GM21367 (cell line): ENCODE data around the gene LCMT2.

Experiments used
- ATAC-seq: cut with Tn5 transposase; IDR thresholded peaks from one replicate; pipeline ENCODE4 v1.9.1; 2021; ENCODE audit not compliant: unreplicated experiment

Gene LCMT2

DNA sequence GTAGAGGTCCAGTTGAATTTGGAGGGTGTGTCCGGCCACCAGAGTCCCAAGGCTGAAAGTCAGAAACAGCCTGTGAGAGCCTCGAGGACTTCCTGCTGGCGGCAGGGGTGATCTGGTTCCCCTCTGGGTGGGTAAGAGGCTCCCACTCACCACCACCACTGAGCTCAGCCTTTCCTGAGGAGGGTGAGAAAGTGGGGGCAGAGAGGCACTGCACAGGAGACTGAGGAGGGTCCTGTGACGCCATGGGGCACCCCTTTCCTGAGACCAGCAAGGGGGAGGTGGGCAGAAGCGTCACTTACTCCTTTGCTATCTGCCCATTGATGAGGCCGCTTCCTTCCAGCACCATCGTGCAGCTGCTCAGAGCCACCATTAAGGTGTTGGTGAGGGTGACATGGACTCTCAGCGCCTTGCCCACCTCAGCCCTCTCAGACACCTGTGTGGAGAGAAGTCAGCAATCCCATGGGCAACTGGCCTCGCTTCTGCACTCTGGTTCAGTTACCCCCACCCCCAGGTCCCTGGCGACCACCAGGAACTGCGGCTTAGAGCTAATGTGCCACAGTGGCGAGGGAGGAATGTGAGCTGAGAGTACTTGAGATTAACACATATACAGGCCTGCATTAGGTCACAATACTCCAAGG is 53.7 kb downstream of the LCMT2 start:
- no peak for ATAC-seq

DNA sequence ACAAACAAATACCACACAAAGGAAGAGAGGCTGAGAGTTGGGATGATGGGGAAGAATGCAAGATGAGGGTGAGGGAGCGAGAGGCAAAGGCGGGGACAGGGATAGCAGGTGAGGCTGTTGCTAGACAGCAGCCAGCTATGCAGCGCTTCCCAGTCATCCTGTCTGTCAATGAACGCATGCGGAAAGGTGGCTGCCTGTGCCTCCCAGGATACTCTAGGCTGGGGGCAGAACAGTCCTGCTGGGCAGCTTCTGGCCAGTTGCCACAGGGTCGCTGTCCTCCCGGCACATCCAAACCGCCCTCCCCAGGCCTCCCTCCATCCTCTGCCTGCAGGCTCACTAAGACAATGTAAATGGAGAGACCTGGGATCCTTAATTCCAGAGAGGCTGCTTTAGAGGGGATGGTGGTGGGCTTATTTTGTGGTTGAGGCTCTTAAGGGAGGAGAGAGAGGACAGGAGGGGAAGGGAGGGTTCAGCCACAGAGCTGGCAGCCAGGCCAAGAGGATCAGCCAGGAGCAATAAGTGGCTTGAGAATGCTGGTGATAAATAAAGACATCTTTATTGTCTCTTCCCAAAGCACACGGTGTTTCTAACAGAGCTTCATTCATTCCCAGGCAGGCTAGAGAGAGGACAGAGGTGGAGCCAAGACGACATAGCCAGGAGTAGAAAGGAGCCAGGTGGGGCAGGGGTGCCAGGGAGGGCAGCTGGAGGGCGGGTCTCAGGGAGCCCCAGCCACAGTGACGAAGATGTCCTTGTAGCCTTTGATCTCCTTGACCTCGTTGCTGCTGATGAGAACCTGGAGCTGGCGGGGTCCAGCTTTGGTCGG is 54.4 kb downstream of the LCMT2 start:
- no peak for ATAC-seq

DNA sequence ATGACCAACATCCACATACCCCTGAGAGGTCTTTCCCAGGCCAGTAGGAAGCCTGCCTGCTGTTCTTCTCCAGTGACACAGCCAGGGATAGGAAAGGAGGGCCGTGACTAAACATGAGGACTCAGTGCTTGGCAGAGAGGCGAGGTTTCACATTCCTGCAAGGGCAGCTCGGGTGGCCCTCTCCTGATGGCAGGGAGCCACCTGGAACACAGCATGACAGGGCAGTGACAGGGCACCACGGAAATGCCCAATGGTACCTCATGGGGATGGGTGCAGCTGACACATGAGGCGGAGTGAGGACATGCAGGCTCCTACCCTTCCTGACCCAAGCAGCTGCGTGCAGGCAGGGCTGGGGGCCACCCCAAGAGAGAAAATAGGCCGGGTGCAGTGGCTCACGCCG is 56.2 kb downstream of the LCMT2 start:
- no peak for ATAC-seq
